Esophagus muscularis mucosa (tissue), 4 donors: ENCODE data around the gene KCND3. TPM values are rescaled to one million over a fixed set of nuclear protein-coding genes. Genes with fewer than 3 reads are reported as not detected.
A peak's percentile ranks its signal among the peaks of the same experiment; 100 is the strongest.

Experiments used
- DNase-seq: peaks from one replicate; pipeline ENCODE4 v3.0.0-alpha.2; 2017; ENCODE audit errors: extremely low spot score
- H3K27ac ChIP-seq, 4 donors: fragments of 200-600 bp; sonication (generic); replicated peaks in 1 of 4; 1 replicate in 3 of 4; 2 replicates in 1 of 4; pipeline ENCODE4 v1.5.1; 2016 to 2019; ENCODE audit warnings: mild to moderate bottlenecking in 1 of 4
- H3K27me3 ChIP-seq, 4 donors: fragments of 200-600 bp; sonication (generic); one replicate each; pipeline versions ENCODE4 v1.5.1 to v1.6.0; 2016 to 2019
- H3K36me3 ChIP-seq, 4 donors: fragments of 200-600 bp; sonication (generic); one replicate each; pipeline ENCODE4 v1.5.1; 2016 to 2019
- H3K4me1 ChIP-seq, 4 donors: fragments of 200-600 bp; sonication (generic); one replicate each; pipeline ENCODE4 v1.5.1; 2016 to 2019
- H3K4me3 ChIP-seq, 4 donors: fragments of 200-600 bp; sonication (generic); 1 replicate in 2 of 4; 2 replicates in 2 of 4; pipeline ENCODE4 v1.5.1; 2016 to 2019; ENCODE audit warnings: mild to moderate bottlenecking in 4 of 4, moderate library complexity in 1 of 4
- H3K9me3 ChIP-seq, 4 donors: fragments of 200-600 bp; sonication (generic); 1 replicate in 3 of 4; 2 replicates in 1 of 4; pipeline ENCODE4 v1.5.1; 2016 to 2019
- CTCF ChIP-seq, 3 experiments: fragments of 200-600 bp in 2 of 3; fragments of 450-650 bp in 1 of 3; sonication (generic) in 2 of 3; IDR thresholded peaks; one replicate each; pipeline ENCODE4 v1.5.1; 2017 to 2019; ENCODE audit warnings: antibody characterized with exemption in 3 of 3, mild to moderate bottlenecking in 2 of 3, moderate library complexity in 1 of 3
- EP300 ChIP-seq: sonication (generic); formaldehyde crosslinking; IDR thresholded peaks from one replicate; pipeline ENCODE4 v1.6.1; 2017; ENCODE audit warnings: antibody characterized with exemption
- POLR2A ChIP-seq: fragments of 450-650 bp; IDR thresholded peaks from one replicate; pipeline ENCODE4 v1.6.1; 2017; ENCODE audit warnings: antibody characterized with exemption, moderate library complexity, mild to moderate bottlenecking, low read depth
- POLR2AphosphoS5 ChIP-seq, 2 donors: sonication (generic); formaldehyde crosslinking; IDR thresholded peaks; one replicate each; pipeline ENCODE4 v1.6.1; 2017; ENCODE audit warnings: antibody characterized with exemption in 2 of 2
- WGBS: methylation state at CpG from one replicate; pipeline ENCODE4 v1.1.5; 2018; 5-methylcytosine and 5-hydroxymethylcytosine counted together
- intact Hi-C: fragments of 100-400 bp; cut with DNase I; formaldehyde crosslinking; loops from one replicate; pipeline ENCODE4 v1.15.1; 2023
- total RNA-seq, 4 donors: library from RNA; depleted of rRNA; stranded (reverse); fragments of >200 nt; gene quantifications; one replicate each; pipeline versions ENCODE4 v1.1.0 to v1.2.1, GENCODE V29; 2016

KCND3 gene
- total RNA-seq, 4 donors from 2014 or later, result 25.7 to 57.6 (median 47.5) TPM

DNA sequence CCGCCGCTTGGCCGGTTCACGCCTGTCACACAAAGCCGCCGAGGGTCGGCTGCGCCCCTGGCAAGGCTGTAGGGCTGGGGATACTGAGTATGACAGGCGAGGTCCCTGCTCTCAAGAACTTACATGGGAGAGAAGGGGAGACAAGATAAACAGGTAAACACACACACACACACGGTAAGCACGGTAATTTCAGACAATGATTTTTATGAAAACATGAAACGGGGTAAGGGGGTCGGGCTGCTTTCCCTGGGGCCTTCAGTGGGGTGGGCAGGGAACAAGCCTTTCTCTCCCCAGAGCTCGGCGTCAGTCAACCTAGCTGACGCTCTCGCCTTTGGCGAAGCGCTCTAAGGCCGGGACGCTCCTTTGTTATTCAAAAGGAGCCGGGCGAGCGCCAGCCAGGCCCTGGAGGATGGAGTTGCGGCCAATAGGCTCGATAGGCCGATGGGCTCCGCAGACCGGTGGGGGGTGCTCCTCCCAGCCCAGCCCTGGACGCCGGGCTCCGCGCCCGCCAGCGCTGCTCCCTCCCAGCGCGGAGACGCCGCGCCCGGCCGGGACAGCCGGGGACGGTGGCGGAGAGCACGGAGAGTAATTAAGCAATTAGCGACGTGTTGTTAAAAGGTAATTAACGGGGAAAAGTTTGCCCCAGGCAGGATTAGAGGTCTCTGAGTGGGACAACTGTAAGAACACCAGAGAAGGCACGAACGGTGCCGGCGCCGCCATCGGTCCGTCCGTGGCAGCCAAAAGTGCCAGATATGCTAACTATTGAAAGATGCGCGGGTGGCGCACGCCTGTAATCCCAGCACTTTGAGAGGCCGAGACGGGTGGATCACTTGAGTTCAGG, 249.3 kb downstream of the KCND3 start:
- TF ChIP-seq CTCF (IDR thresholded peaks at IDR 0.05) (peak; percentile 4 to 20 (median 4)), POLR2AphosphoS5 (IDR thresholded peaks at IDR 0.05) (peak; percentile 43), POLR2A (no peak), EP300 (no peak)
- 1% methylated on average over 40 of the region's 63 CpGs for WGBS
- DNase-seq, result no peak
- Histone ChIP-seq H3K27ac (peak overlapping the region; percentile 83 to 95 (median 94)), H3K4me1 (peaks cover 47 to 57% (median 49%) of the 10 kb centered on the region in 4 donors), H3K36me3 (peaks cover 0 to 5% (median 0%) of the 10 kb centered on the region in 4 donors), H3K9me3 (no peaks in the 10 kb centered on the region), H3K4me3 (peak overlapping the region; percentile 67 to 79 (median 74)), H3K27me3 (no peaks in the 10 kb centered on the region)
- intact Hi-C loops, result no loop called here

GRCh38 chr1:111739194-111739924, 250.1 kb downstream of the KCND3 start, which contains the start of gene INKA2:
INKA2 (minus strand) TSS chr1:111739395; CDS start chr1:111739242, 153 bp downstream.
- no peaks in the 10 kb centered on the region for H3K9me3 ChIP-seq
- 0% methylated on average over 28 of the region's 59 CpGs for WGBS
- peak; percentile 97 for DNase-seq
- intact Hi-C loops, result no loop called here
- peak within 1 kb of the TSS; percentile 83 to 95 (median 94) for H3K27ac ChIP-seq
- peaks cover 55 to 65% (median 55%) of the 10 kb centered on the region in 4 donors for H3K4me1 ChIP-seq
- peak within 1 kb of the TSS; percentile 67 to 79 (median 74) for H3K4me3 ChIP-seq
- peaks cover 0 to 5% (median 0%) of the 10 kb centered on the region in 4 donors for H3K36me3 ChIP-seq
- TF ChIP-seq POLR2A (peak; percentile 59), EP300 (no peak), CTCF (IDR thresholded peaks at IDR 0.05) (peak in 1 of 3 experiments; percentile 2), POLR2AphosphoS5 (IDR thresholded peaks at IDR 0.05) (peak; percentile 83 to 96)
- H3K27me3 ChIP-seq, result no peaks in the 10 kb centered on the region

DNA sequence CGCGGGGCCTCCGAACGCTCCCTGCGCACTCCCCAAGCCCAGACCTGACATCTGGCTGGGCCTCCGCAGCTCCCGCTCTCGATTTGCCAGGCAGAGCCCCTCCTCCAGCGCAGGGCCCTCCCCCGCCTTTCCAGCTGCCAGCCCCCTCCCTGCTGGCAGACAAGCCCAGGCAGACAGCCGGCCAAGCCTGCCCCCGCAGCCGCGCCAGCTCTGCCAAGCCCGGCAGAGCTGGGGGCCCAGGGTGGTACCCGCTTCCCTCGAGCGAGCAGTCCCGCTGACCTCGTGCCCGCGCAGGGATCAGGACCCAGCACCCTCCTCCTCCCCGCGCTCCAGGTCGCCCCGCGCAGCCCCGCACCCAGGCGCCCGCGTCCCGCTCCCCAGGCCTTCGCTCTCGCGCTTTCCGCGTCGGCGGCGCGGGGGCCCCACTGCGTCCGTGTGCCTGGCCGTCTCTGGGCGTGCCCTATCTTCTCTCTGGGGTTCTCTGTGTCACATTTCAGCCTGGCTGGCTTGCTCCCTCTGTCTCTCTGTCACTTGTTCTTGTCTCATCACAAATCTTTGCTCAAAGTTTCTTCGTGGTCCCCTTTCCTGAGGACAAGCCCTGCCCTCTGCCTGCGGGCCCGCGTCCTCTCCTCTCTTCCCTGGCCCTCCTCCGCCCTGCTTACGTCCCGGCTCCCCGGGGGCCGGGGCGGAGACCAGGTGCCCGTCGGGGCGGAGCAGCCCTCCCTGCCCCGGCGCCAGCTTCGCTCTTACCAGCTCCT, 250.9 kb downstream of the KCND3 start:
- no peak for DNase-seq
- Histone ChIP-seq H3K4me3 (peak overlapping the region; percentile 67 to 79 (median 74)), H3K27ac (peak overlapping the region; percentile 83 to 95 (median 94)), H3K4me1 (peaks cover 57 to 72% (median 62%) of the 10 kb centered on the region in 4 donors), H3K36me3 (peaks cover 0 to 5% (median 0%) of the 10 kb centered on the region in 4 donors), H3K27me3 (no peaks in the 10 kb centered on the region), H3K9me3 (no peaks in the 10 kb centered on the region)
- TF ChIP-seq POLR2A, result no peak
- TF ChIP-seq POLR2AphosphoS5 (IDR thresholded peaks at IDR 0.05), result peak; percentile 63 to 79
- WGBS, result 0% methylated on average over 23 of the region's 61 CpGs
- intact Hi-C loops, result no loop called here

DNA sequence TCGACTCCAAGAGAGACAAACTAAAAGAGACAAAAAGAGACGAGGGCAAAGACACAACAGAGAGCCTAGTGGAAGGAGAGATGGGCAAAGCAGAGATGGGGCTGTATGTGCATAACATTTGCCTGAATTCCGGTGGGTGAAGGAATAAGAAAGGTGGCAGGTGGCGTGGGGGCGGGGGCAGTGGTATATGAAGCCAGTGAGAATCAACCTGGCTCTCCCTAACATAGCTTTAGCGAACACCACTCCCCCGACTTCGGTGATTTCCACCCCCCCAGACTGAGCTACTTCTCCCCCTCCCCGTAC, 251.4 kb downstream of the KCND3 start:
- Histone ChIP-seq H3K27ac (peak overlapping the region; percentile 83 to 95 (median 94)), H3K36me3 (peaks cover 0 to 5% (median 0%) of the 10 kb centered on the region in 4 donors), H3K4me3 (peak overlapping the region; percentile 67 to 79 (median 74)), H3K9me3 (no peaks in the 10 kb centered on the region), H3K4me1 (peaks cover 57 to 74% (median 68%) of the 10 kb centered on the region in 4 donors), H3K27me3 (no peaks in the 10 kb centered on the region)
- 12% methylated on average over 9 of the region's 9 CpGs for WGBS
- TF ChIP-seq POLR2AphosphoS5 (IDR thresholded peaks at IDR 0.05) (no peak), POLR2A (no peak), EP300 (no peak)
- no peak for DNase-seq
- intact Hi-C loops, result no loop called here

GRCh38 chr1:111737216-111738132, 252.0 kb downstream of the KCND3 start:
- WGBS, result 41% methylated on average over 8 of the region's 8 CpGs
- peak overlapping the region; percentile 83 to 95 (median 94) for H3K27ac ChIP-seq

More at GRCh38 chr1:111737216-111738132, 252.0 kb downstream of the KCND3 start:
- TF ChIP-seq POLR2AphosphoS5 (IDR thresholded peaks at IDR 0.05) (no peak), POLR2A (no peak), EP300 (no peak)
- intact Hi-C loops, result no loop called here
- H3K4me1 ChIP-seq, result peaks cover 58 to 80% (median 74%) of the 10 kb centered on the region in 4 donors
- H3K27me3 ChIP-seq, result no peaks in the 10 kb centered on the region
- H3K36me3 ChIP-seq, result peaks cover 0 to 5% (median 0%) of the 10 kb centered on the region in 4 donors
- no peak for DNase-seq
- no peaks in the 10 kb centered on the region for H3K9me3 ChIP-seq
- H3K4me3 ChIP-seq, result peak overlapping the region; percentile 67 to 79 (median 74)
